IMR-90 (cell line): ENCODE measurements around the gene UBA5. TPM values are rescaled to one million over a fixed set of nuclear protein-coding genes. Genes with fewer than 3 reads are reported as not detected.

Experiments used
- ATAC-seq: fragments of 200-7000 bp; cut with Tn5 transposase; 2 replicates; pipeline ENCODE4 v1.9.1; 2020; ENCODE audit warnings: low read depth, mild to moderate bottlenecking, moderate library complexity
- BruUV-seq: library from RNA; stranded (reverse); fragments of 400-500 nt; replicated peaks from 2 replicates; lab custom pipeline; 2021; lab: Mats Ljungman, UMichigan
- CTCF ChIA-PET: fragments of 300-600 bp; formaldehyde crosslinking; extraction: SDS; loops from one replicate; lab custom pipeline; 2021; ENCODE audit warnings: antibody characterized with exemption; lab: Yijun Ruan, JAX
- POLR2A ChIA-PET: fragments of 300-600 bp; sonication (Branson Sonifier 250); formaldehyde crosslinking; loops from one replicate; lab custom pipeline; 2022; ENCODE audit warnings: antibody characterized with exemption; ENCODE audit not compliant: unreplicated experiment; lab: Charles Lee
- DNase-seq: peaks from one replicate; pipeline ENCODE4 v3.0.0; 2013
- H2AFZ ChIP-seq: replicated peaks from 2 replicates; pipeline ENCODE3; 2013; ENCODE audit warnings: low read length, mild to moderate bottlenecking; ENCODE audit not compliant: poor library complexity
- H2AK5ac ChIP-seq: 2 replicates; pipeline ENCODE4 v1.6.1; 2013; ENCODE audit warnings: low read depth, low read length, inconsistent platforms
- H2AK9ac ChIP-seq: replicated peaks from 2 replicates; pipeline ENCODE3; 2013; ENCODE audit warnings: mild to moderate bottlenecking, low read depth, low read length, moderate library complexity; ENCODE audit not compliant: poor library complexity
- H2BK120ac ChIP-seq: 2 replicates; pipeline ENCODE4 v1.6.1; 2013; ENCODE audit warnings: low read depth, low read length, inconsistent platforms
- H2BK15ac ChIP-seq: 3 replicates; pipeline ENCODE4 v1.6.1; 2013; ENCODE audit warnings: low read depth, low read length, inconsistent platforms
- H2BK20ac ChIP-seq: 2 replicates; pipeline ENCODE4 v1.6.1; 2013; ENCODE audit warnings: low read depth, mild to moderate bottlenecking, inconsistent platforms, low read length, moderate library complexity
- H2BK5ac ChIP-seq: 2 replicates; pipeline ENCODE4 v1.6.1; 2013; ENCODE audit warnings: mild to moderate bottlenecking, low read depth, low read length, inconsistent platforms; ENCODE audit not compliant: poor library complexity, severe bottlenecking
- H3K14ac ChIP-seq: replicated peaks from 2 replicates; pipeline ENCODE4 v1.6.1; 2013; ENCODE audit warnings: low read depth, low read length, inconsistent platforms
- H3K18ac ChIP-seq: 2 replicates; pipeline ENCODE4 v1.6.1; 2013; ENCODE audit warnings: low read depth, low read length, control low read depth
- H3K23ac ChIP-seq: 2 replicates; pipeline ENCODE4 v1.6.1; 2013; ENCODE audit warnings: low read depth, low read length, inconsistent platforms
- H3K27ac ChIP-seq: 2 replicates; pipeline ENCODE4 v1.5.1; 2013; ENCODE audit warnings: mild to moderate bottlenecking, control low read depth, low read length; ENCODE audit not compliant: insufficient read depth
- H3K27me3 ChIP-seq: 2 replicates; pipeline ENCODE4 v1.6.1; 2013; ENCODE audit warnings: low read length; ENCODE audit not compliant: control insufficient read depth, insufficient read depth
- H3K36me3 ChIP-seq: 2 replicates; pipeline ENCODE4 v1.6.1; 2013; ENCODE audit warnings: low read length, mixed read lengths; ENCODE audit not compliant: control insufficient read depth, insufficient read depth
- H3K4ac ChIP-seq: 2 replicates; pipeline ENCODE4 v1.6.1; 2013; ENCODE audit warnings: low read depth, low read length, inconsistent platforms
- H3K4me1 ChIP-seq: 2 replicates; pipeline ENCODE4 v1.6.1; 2013; ENCODE audit warnings: low read length, mixed read lengths; ENCODE audit not compliant: control insufficient read depth, insufficient read depth
- H3K4me2 ChIP-seq: 2 replicates; pipeline ENCODE4 v1.6.1; 2013; ENCODE audit warnings: low read depth, mild to moderate bottlenecking, control low read depth, low read length, moderate library complexity
- H3K4me3 ChIP-seq: 2 replicates; pipeline ENCODE4 v1.5.1; 2013; ENCODE audit warnings: low read depth, mild to moderate bottlenecking, control low read depth, low read length, moderate library complexity; ENCODE audit not compliant: insufficient read depth
- H3K56ac ChIP-seq: 2 replicates; pipeline ENCODE4 v1.6.1; 2013; ENCODE audit warnings: low read length, inconsistent platforms; ENCODE audit not compliant: insufficient read depth; ENCODE audit errors: extremely low read depth
- H3K79me1 ChIP-seq, 2 experiments: 2 replicates each; pipeline ENCODE4 v1.6.1; 2013; ENCODE audit warnings: low read length in 2 of 2, inconsistent platforms in 1 of 2, low read depth in 1 of 2
- H3K9ac ChIP-seq: 2 replicates; pipeline ENCODE4 v1.6.1; 2013; ENCODE audit warnings: low read depth, low read length, control low read depth
- H3K9me1 ChIP-seq: 2 replicates; pipeline ENCODE4 v1.6.1; 2013; ENCODE audit warnings: low read length, inconsistent platforms; ENCODE audit not compliant: insufficient read depth
- H3K9me3 ChIP-seq: 2 replicates; pipeline ENCODE4 v1.6.1; 2013; ENCODE audit warnings: low read length; ENCODE audit not compliant: control insufficient read depth, insufficient read depth
- H4K20me1 ChIP-seq: 2 replicates; pipeline ENCODE4 v1.6.1; 2013; ENCODE audit warnings: low read length, inconsistent platforms; ENCODE audit not compliant: insufficient read depth
- H4K5ac ChIP-seq: 2 replicates; pipeline ENCODE4 v1.6.1; 2013; ENCODE audit warnings: mild to moderate bottlenecking, low read depth, low read length, control low read depth
- H4K8ac ChIP-seq, 2 experiments: 2 replicates each; pipeline ENCODE4 v1.6.1; 2013; ENCODE audit warnings: low read depth in 2 of 2, low read length in 2 of 2, control low read depth in 1 of 2, inconsistent platforms in 1 of 2
- H4K91ac ChIP-seq: 2 replicates; pipeline ENCODE4 v1.6.1; 2013; ENCODE audit warnings: low read depth, low read length, inconsistent platforms; ENCODE audit not compliant: insufficient read depth
- BHLHE40 ChIP-seq: fragments of 150-350 bp; IDR thresholded peaks from 2 replicates; pipeline ENCODE4 v1.6.1; 2016; ENCODE audit warnings: mild to moderate bottlenecking, low read depth, low read length
- CEBPB ChIP-seq: IDR thresholded peaks from 2 replicates; pipeline ENCODE4 v1.6.1; 2012; ENCODE audit warnings: low read depth, low read length, improper control_type of control experiment
- FOS ChIP-seq: fragments of 150-350 bp; IDR thresholded peaks from 2 replicates; pipeline ENCODE4 v1.6.1; 2016; ENCODE audit warnings: low read depth, low read length
- MAFK ChIP-seq: IDR thresholded peaks from 2 replicates; pipeline ENCODE4 v1.6.1; 2012; ENCODE audit warnings: low read depth, low read length, improper control_type of control experiment
- POLR2A ChIP-seq: IDR thresholded peaks from 2 replicates; pipeline ENCODE4 v1.6.1; 2012; ENCODE audit warnings: mild to moderate bottlenecking, low read depth, low read length
- RCOR1 ChIP-seq: IDR thresholded peaks from 2 replicates; pipeline ENCODE4 v1.6.1; 2012; ENCODE audit warnings: mild to moderate bottlenecking, low read length, improper control_type of control experiment; ENCODE audit not compliant: insufficient replicate concordance
- SMC3 ChIP-seq: fragments of 150-350 bp; IDR thresholded peaks from 2 replicates; pipeline ENCODE4 v1.6.1; 2016; ENCODE audit warnings: low read depth, mild to moderate bottlenecking, antibody characterized with exemption, low read length, moderate library complexity
- WGBS, 2 experiments: methylation state at CpG; one replicate each; pipeline versions ENCODE4 v1.1.5 to v1.1.7; 2013; ENCODE audit warnings: missing lambda C conversion rate in 2 of 2; ENCODE audit not compliant: insufficient read length in 1 of 2; ENCODE audit errors: extremely low coverage in 2 of 2; 5-methylcytosine and 5-hydroxymethylcytosine counted together
- dilution Hi-C: fragments of 300-500 bp; cut with HindIII; formaldehyde crosslinking; loops from one replicate; pipeline ENCODE4 v1.14.3; 2018; ENCODE audit warnings: low sequenced_read_pairs; ENCODE audit not compliant: unreplicated experiment
- in situ Hi-C: fragments of 300-500 bp; cut with MboI; formaldehyde crosslinking; loops from 3 replicates; pipeline ENCODE4 v1.14.3; 2019; ENCODE audit warnings: low sequenced_read_pairs, inconsistent platforms, mixed read lengths
- intact Hi-C: fragments of 100-400 bp; cut with micrococcal nuclease; formaldehyde crosslinking; loops from 2 replicates; pipeline ENCODE4 v1.10.0; 2022
- polyA plus RNA-seq, 3 experiments: library from polyadenylated mRNA; depleted of rRNA; stranded (reverse); fragments of >200 nt; gene quantifications; 2 replicates each; pipeline ENCODE4 v1.2.3, GENCODE V29; 2012; ENCODE audit warnings: low replicate concordance in 1 of 3
- total RNA-seq: library from RNA; depleted of rRNA; stranded (reverse); fragments of >200 nt; gene quantifications from 2 replicates; pipeline ENCODE4 v1.2.3, GENCODE V29; 2012

Gene UBA5
- total and polyA plus RNA-seq, 2 of the 4 experiments (the other 2 are of a cell fraction) = 20.3 to 30.4 TPM

GRCh38 chr3:132629928-132630327 is 30.2 kb upstream of the UBA5 start:
- Histone ChIP-seq H3K36me3 (peaks cover 6% of the 10 kb centered on the region), H2BK120ac (no peak overlapping the region), H3K56ac (no peak overlapping the region), H3K4me2 (no peak overlapping the region), H3K4me3 (no peak overlapping the region), H2BK5ac (peak overlapping the region; percentile 75), H3K9ac (no peak overlapping the region), H3K27me3 (no peaks in the 10 kb centered on the region), H4K8ac (no peak overlapping the region), H3K27ac (no peak overlapping the region), H3K14ac (no peak overlapping the region), H4K20me1 (no peaks in the 10 kb centered on the region), H4K5ac (no peak overlapping the region), H4K91ac (no peak overlapping the region), H2AK5ac (no peak overlapping the region), H2AK9ac (no peak overlapping the region), H2BK20ac (no peak overlapping the region), H3K23ac (no peak overlapping the region), H2AFZ (no peak overlapping the region), H3K9me1 (peaks cover under 1% of the 10 kb centered on the region; the same call in 1 of the 2 replicates), H2BK15ac (no peak overlapping the region), H3K4ac (no peak overlapping the region), H3K4me1 (0 out of 2 replicates have a peak, but pooled peaks cover 3% of the 10 kb centered on the region), H3K9me3 (no peaks in the 10 kb centered on the region), H3K18ac (no peak overlapping the region), H3K79me1 (0 out of 4 replicates have a peak, but pooled peaks cover 0 to 6% of the 10 kb centered on the region in 2 experiments)
- ChIA-PET POLR2A (no interaction called here), CTCF (interaction anchor here (1.1 kb wide), 1 partner anchor 13 kb away, joined by 3 read pairs; no protein-coding TSS in a partner anchor)
- no TSS peak for BruUV-seq
- DNase-seq = peak; percentile 82
- ATAC-seq = peak; percentile 70
- WGBS, 2 experiments = 100% methylated on average over 1 of the region's 1 CpG; no CpG with 5 or more reads in 1 of the 2 experiments
- TF ChIP-seq SMC3 = no peak
- no peak; the same call in 1 of the 2 replicates for TF ChIP-seq CEBPB
- no peak for TF ChIP-seq RCOR1
- TF ChIP-seq BHLHE40 = no peak; the same call in 1 of the 2 replicates
- no peak for TF ChIP-seq MAFK
- no peak for TF ChIP-seq POLR2A
- peak; percentile 58; the same call in 1 of the 2 replicates for TF ChIP-seq FOS
- in situ Hi-C loops = loop anchor here (25.0 kb wide), 1 partner anchor 368 kb away; no protein-coding TSS in a partner anchor
- dilution Hi-C loops = loop anchor here (25.0 kb wide), 1 partner anchor 93 kb away; no protein-coding TSS in a partner anchor
- intact Hi-C loops = no loop called here
